Measurements from ENCODE around the gene ASTL. TPM values are rescaled to one million over a fixed set of nuclear protein-coding genes. Genes with fewer than 3 reads are reported as not detected.

The ASTL gene
- total RNA-seq, 4 donors from 2014 or later, result not detected

DNA sequence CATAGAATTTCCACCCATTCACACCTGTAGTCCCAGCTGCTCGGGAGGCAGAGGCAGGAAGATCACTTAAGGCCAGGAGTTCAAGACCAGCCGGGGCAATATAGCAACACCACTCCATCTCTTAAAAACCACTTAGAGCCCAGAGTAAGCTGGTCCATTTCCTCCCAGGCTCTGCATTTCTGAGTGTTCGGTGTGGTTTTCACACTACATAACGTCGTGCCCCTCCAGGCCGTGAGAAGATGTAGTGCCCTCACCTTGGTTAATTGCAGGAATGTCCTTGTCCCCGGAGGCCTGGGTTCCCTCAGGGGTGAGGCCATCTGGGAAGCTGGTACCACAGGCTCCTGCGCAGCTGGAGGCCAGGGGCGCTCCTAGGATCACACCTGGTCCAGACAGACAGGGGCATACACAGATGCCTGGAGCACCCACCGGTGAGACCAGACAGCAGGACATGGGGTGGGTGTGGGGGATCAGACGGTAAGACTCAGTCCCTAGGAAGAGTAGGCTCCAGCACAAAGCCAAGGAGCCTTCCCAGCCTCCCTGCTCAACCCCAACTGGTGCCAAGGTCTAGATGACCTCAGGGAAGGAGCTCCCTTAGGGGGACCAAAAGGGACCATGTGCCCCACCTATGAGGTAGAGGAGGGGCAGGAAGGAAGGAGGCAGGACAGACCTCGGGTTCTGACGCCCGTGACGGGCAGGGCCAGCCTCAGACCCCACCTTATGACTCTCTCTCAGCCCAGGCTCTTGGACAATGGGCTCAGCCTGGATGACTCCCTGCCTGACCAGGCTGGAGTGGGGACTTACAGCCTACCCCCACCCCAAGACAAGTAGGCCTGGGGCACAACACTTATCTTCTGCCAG lies 752 bp downstream of the ASTL start:
- TF ChIP-seq POLR2A (IDR thresholded peaks at IDR 0.05), result no peak
- TF ChIP-seq, protein P1, sequence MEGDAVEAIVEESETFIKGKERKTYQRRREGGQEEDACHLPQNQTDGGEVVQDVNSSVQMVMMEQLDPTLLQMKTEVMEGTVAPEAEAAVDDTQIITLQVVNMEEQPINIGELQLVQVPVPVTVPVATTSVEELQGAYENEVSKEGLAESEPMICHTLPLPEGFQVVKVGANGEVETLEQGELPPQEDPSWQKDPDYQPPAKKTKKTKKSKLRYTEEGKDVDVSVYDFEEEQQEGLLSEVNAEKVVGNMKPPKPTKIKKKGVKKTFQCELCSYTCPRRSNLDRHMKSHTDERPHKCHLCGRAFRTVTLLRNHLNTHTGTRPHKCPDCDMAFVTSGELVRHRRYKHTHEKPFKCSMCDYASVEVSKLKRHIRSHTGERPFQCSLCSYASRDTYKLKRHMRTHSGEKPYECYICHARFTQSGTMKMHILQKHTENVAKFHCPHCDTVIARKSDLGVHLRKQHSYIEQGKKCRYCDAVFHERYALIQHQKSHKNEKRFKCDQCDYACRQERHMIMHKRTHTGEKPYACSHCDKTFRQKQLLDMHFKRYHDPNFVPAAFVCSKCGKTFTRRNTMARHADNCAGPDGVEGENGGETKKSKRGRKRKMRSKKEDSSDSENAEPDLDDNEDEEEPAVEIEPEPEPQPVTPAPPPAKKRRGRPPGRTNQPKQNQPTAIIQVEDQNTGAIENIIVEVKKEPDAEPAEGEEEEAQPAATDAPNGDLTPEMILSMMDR (IDR thresholded peaks at IDR 0.05), result no peak
- H3K9me3 ChIP-seq, result no peaks in the 10 kb centered on the region
- DNase-seq, result no peak
- H3K27me3 ChIP-seq, result no peaks in the 10 kb centered on the region
- H3K36me3 ChIP-seq, result no peaks in the 10 kb centered on the region
- intact Hi-C loops (cut with DNase I; ENCODE audit: low total_unique reads), result no loop called here
- no peak overlapping the region for H3K4me3 ChIP-seq
- no peak overlapping the region for H3K27ac ChIP-seq
- no peaks in the 10 kb centered on the region for H3K4me1 ChIP-seq

DNA sequence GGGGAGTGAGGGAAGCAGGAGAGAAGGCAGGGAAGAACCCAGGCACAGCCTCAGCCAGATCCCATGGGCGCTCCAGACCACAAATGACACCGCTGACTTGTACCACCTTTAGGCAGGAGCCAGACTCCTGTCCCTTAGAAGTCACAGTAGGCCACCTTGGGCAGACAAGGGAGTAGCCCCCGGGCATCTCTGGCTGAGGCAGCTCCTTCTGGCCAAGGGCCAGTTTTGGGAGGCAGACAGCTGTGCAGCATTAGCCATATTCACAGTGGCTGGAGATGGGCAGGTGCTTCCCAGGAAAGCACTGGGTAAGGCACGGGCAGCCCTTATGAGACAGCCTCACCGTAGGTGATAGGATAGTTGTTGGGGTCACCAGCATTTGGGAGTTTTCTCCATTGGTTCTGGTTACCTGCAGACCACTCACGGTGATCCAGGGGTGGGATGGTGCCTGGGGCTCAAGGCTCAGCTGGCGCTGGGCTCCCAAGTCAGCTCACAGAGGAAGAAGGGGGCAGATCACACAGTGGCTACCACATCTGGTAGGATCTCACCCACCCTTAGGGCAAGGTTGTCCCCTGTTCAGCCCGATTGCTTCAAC lies 2.1 kb downstream of the ASTL start:
- no peaks in the 10 kb centered on the region for H3K9me3 ChIP-seq
- H3K27ac ChIP-seq, result no peak overlapping the region
- intact Hi-C loops (cut with DNase I; ENCODE audit: low total_unique reads), result no loop called here
- H3K36me3 ChIP-seq, result no peaks in the 10 kb centered on the region
- DNase-seq, result no peak
- TF ChIP-seq, protein P1 (IDR thresholded peaks at IDR 0.05), result no peak
- no peak for TF ChIP-seq POLR2A (IDR thresholded peaks at IDR 0.05)
- H3K27me3 ChIP-seq, result no peaks in the 10 kb centered on the region
- H3K4me1 ChIP-seq, result no peaks in the 10 kb centered on the region
- no peak overlapping the region for H3K4me3 ChIP-seq

DNA sequence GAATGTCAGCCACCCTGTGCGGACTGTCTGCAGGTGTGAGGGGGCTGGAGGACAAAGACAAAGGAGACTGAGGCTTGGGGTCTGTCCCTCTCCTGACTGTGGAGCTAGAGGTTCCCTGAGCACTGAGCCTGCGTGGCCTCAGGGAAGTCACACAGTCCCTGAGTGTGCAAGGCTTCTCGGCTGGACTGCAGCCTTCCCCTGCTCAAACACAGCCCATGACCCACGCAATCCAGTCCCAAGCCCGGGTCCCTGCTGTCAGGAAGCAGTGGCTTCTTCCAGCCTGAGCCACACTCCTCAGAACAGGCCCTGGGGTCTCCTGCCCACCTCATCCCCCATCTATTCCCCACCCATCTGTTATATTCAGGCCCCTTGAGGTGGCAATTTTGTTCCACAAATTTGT lies 2.7 kb downstream of the ASTL start:
- intact Hi-C loops (cut with DNase I; ENCODE audit: low total_unique reads), result no loop called here
- Histone ChIP-seq H3K9me3 (no peaks in the 10 kb centered on the region), H3K4me3 (no peak overlapping the region), H3K36me3 (no peaks in the 10 kb centered on the region), H3K27ac (no peak overlapping the region), H3K4me1 (no peaks in the 10 kb centered on the region), H3K27me3 (no peaks in the 10 kb centered on the region)
- TF ChIP-seq, protein P1 (IDR thresholded peaks at IDR 0.05), result no peak
- no peak for DNase-seq

DNA sequence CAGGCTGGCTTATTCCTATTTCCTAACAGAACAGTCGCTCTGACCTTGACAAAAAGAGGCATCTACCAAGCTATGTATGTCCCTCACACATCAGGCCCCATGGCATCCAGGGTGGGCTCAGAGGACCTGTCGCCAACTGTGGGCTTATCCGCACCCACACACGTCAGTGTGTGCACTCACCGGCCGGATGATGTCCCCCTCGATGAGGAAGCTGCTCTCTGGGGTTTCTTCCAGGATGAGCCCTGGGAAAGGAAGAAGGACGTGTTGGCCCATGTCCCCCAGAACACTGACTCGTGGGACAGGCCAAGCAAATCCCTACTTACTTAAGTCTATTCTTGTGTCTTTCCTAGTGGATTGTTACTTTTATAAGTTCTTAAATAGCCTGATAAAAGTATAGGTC lies 3.1 kb downstream of the ASTL start:
- no peak for DNase-seq
- H3K27ac ChIP-seq, result no peak overlapping the region
- no peak overlapping the region for H3K4me3 ChIP-seq
- TF ChIP-seq, protein P1 (IDR thresholded peaks at IDR 0.05), result no peak
- H3K4me1 ChIP-seq, result no peaks in the 10 kb centered on the region
- no peaks in the 10 kb centered on the region for H3K36me3 ChIP-seq
- no peaks in the 10 kb centered on the region for H3K9me3 ChIP-seq
- intact Hi-C loops (cut with DNase I; ENCODE audit: low total_unique reads), result no loop called here
- H3K27me3 ChIP-seq, result no peaks in the 10 kb centered on the region

DNA sequence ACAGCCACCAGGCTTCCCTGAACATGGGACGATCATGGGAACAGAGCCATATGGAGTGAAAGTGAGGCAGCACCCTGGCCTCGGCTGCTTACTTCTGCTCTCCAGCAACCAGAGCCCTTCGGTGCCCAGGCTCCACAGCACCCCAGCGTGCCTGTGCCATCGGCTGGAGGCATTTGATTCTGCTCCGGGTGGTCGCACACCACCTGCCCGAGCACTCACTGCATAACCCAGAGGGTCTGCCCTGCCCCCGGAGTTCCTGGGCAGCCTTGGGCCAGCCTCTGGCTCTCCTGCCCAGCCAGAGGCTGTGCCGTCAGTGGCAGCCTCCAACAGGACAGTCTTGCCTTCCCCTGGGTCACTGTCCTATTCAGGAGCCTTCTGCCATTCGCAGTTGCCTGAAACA lies 3.9 kb downstream of the ASTL start:
- intact Hi-C loops (cut with DNase I; ENCODE audit: low total_unique reads), result no loop called here
- Histone ChIP-seq H3K9me3 (no peaks in the 10 kb centered on the region), H3K27ac (no peak overlapping the region), H3K27me3 (no peaks in the 10 kb centered on the region), H3K4me3 (no peak overlapping the region), H3K4me1 (no peaks in the 10 kb centered on the region), H3K36me3 (no peaks in the 10 kb centered on the region)
- TF ChIP-seq, protein P1 (IDR thresholded peaks at IDR 0.05), result no peak
- no peak for TF ChIP-seq POLR2A (IDR thresholded peaks at IDR 0.05)
- no peak for DNase-seq

Data from uterus (tissue), 4 donors.